HUES64 (cell line): ENCODE results near the gene RPS6KA6.

Experiments
- H3K27ac ChIP-seq: 2 replicates; pipeline ENCODE4 v1.7.0; 2013; ENCODE audit warnings: low read depth, low read length, inconsistent platforms
- H3K27me3 ChIP-seq: 2 replicates; pipeline ENCODE4 v1.6.1; 2013; ENCODE audit warnings: mild to moderate bottlenecking, low read length; ENCODE audit not compliant: insufficient read depth
- H3K36me3 ChIP-seq: 2 replicates; pipeline ENCODE4 v1.6.1; 2013; ENCODE audit warnings: mild to moderate bottlenecking, low read length; ENCODE audit not compliant: insufficient read depth
- H3K4me1 ChIP-seq: 2 replicates; pipeline ENCODE4 v1.6.1; 2013; ENCODE audit warnings: mild to moderate bottlenecking, low read length, moderate library complexity; ENCODE audit not compliant: insufficient read depth
- H3K4me3 ChIP-seq: 2 replicates; pipeline ENCODE4 v1.5.1; 2013; ENCODE audit warnings: mild to moderate bottlenecking, low read length, moderate library complexity
- H3K9ac ChIP-seq: 2 replicates; pipeline ENCODE4 v1.6.1; 2013; ENCODE audit warnings: mild to moderate bottlenecking, low read depth, low read length
- H3K9me3 ChIP-seq: 2 replicates; pipeline ENCODE4 v1.6.1; 2013; ENCODE audit warnings: low read depth, low read length; ENCODE audit not compliant: insufficient read depth
- WGBS: fragments of 150-250, 120-280 bp; methylation state at CpG from one replicate; pipeline ENCODE4 v1.1.7; 2013; ENCODE audit warnings: missing lambda C conversion rate; 5-methylcytosine and 5-hydroxymethylcytosine counted together

RPS6KA6 gene

GRCh38 chrX:84192006-84192405 is 4.0 kb upstream of the RPS6KA6 start:
- no peaks in the 10 kb centered on the region for H3K9me3 ChIP-seq
- H3K4me1 ChIP-seq: no peaks in the 10 kb centered on the region
- H3K36me3 ChIP-seq: no peaks in the 10 kb centered on the region
- H3K9ac ChIP-seq: no peak overlapping the region
- WGBS: no CpG with 5 or more reads among the region's 1 CpG
- H3K27ac ChIP-seq: no peak overlapping the region
- no peak overlapping the region for H3K4me3 ChIP-seq
- no peaks in the 10 kb centered on the region for H3K27me3 ChIP-seq

- 0 out of 2 replicates have a peak overlapping the region, but pooled peaks have one; percentile 89 for H3K4me3 ChIP-seq
- no peak overlapping the region for H3K27ac ChIP-seq
- WGBS: 86% methylated on average over 6 of the region's 6 CpGs
- no peaks in the 10 kb centered on the region for H3K27me3 ChIP-seq
- no peaks in the 10 kb centered on the region for H3K36me3 ChIP-seq
- no peaks in the 10 kb centered on the region for H3K4me1 ChIP-seq
- no peak overlapping the region for H3K9ac ChIP-seq
- H3K9me3 ChIP-seq: no peaks in the 10 kb centered on the region
Measured at GRCh38 chrX:84189125-84189524, 1.1 kb upstream of the RPS6KA6 start.

GRCh38 chrX:84188320-84188834 is 378 bp upstream of the RPS6KA6 start:
- 3% methylated on average over 18 of the region's 19 CpGs for WGBS
- Histone ChIP-seq H3K36me3 (no peaks in the 10 kb centered on the region), H3K9ac (no peak overlapping the region), H3K4me3 (peak overlapping the region; percentile 89), H3K9me3 (no peaks in the 10 kb centered on the region), H3K27me3 (no peaks in the 10 kb centered on the region), H3K27ac (no peak overlapping the region), H3K4me1 (no peaks in the 10 kb centered on the region)

- Histone ChIP-seq H3K4me1 (no peaks in the 10 kb centered on the region), H3K4me3 (peak overlapping the region; percentile 89), H3K36me3 (no peaks in the 10 kb centered on the region), H3K27ac (no peak overlapping the region), H3K27me3 (no peaks in the 10 kb centered on the region), H3K9me3 (no peaks in the 10 kb centered on the region), H3K9ac (peak overlapping the region; percentile 52)
- 3% methylated on average over 25 of the region's 28 CpGs for WGBS
Measured at GRCh38 chrX:84186603-84187532, 1.1 kb downstream of the RPS6KA6 start.

GRCh38 chrX:84182516-84182915 is 5.5 kb downstream of the RPS6KA6 start:
- WGBS: 100% methylated on average over 2 of the region's 2 CpGs
- Histone ChIP-seq H3K36me3 (no peaks in the 10 kb centered on the region), H3K4me1 (no peaks in the 10 kb centered on the region), H3K4me3 (no peak overlapping the region), H3K27me3 (no peaks in the 10 kb centered on the region), H3K27ac (no peak overlapping the region), H3K9ac (no peak overlapping the region), H3K9me3 (no peaks in the 10 kb centered on the region)

GRCh38 chrX:84175958-84176357 is 12.0 kb downstream of the RPS6KA6 start:
- Histone ChIP-seq H3K4me1 (0 out of 2 replicates have a peak, but pooled peaks cover 7% of the 10 kb centered on the region), H3K27me3 (no peaks in the 10 kb centered on the region), H3K36me3 (no peaks in the 10 kb centered on the region), H3K9me3 (no peaks in the 10 kb centered on the region), H3K27ac (no peak overlapping the region), H3K4me3 (no peak overlapping the region), H3K9ac (no peak overlapping the region)

GRCh38 chrX:84175274-84175673 is 12.7 kb downstream of the RPS6KA6 start:
- H3K4me3 ChIP-seq: no peak overlapping the region
- WGBS: 82% methylated on average over 3 of the region's 3 CpGs
- no peak overlapping the region for H3K27ac ChIP-seq
- no peaks in the 10 kb centered on the region for H3K36me3 ChIP-seq
- H3K9me3 ChIP-seq: no peaks in the 10 kb centered on the region
- H3K9ac ChIP-seq: no peak overlapping the region
- H3K27me3 ChIP-seq: no peaks in the 10 kb centered on the region
- 0 out of 2 replicates have a peak, but pooled peaks cover 7% of the 10 kb centered on the region for H3K4me1 ChIP-seq

- Histone ChIP-seq H3K4me1 (0 out of 2 replicates have a peak, but pooled peaks cover 7% of the 10 kb centered on the region), H3K36me3 (no peaks in the 10 kb centered on the region), H3K27me3 (no peaks in the 10 kb centered on the region), H3K4me3 (no peak overlapping the region), H3K27ac (no peak overlapping the region), H3K9ac (no peak overlapping the region), H3K9me3 (no peaks in the 10 kb centered on the region)
- 100% methylated on average over 2 of the region's 2 CpGs for WGBS
Measured at GRCh38 chrX:84174348-84174747, 13.7 kb downstream of the RPS6KA6 start.

- Histone ChIP-seq H3K4me1 (0 out of 2 replicates have a peak, but pooled peaks cover 2% of the 10 kb centered on the region), H3K4me3 (no peak overlapping the region), H3K27ac (no peak overlapping the region), H3K27me3 (no peaks in the 10 kb centered on the region), H3K9me3 (no peaks in the 10 kb centered on the region), H3K9ac (no peak overlapping the region), H3K36me3 (no peaks in the 10 kb centered on the region)
- 81% methylated on average over 2 of the region's 2 CpGs for WGBS
Measured at GRCh38 chrX:84170931-84171330, 17.1 kb downstream of the RPS6KA6 start.

GRCh38 chrX:84168574-84168973 is 19.4 kb downstream of the RPS6KA6 start:
- no peaks in the 10 kb centered on the region for H3K27me3 ChIP-seq
- 100% methylated on average over 1 of the region's 2 CpGs for WGBS
- H3K9me3 ChIP-seq: no peaks in the 10 kb centered on the region
- H3K4me3 ChIP-seq: no peak overlapping the region
- no peaks in the 10 kb centered on the region for H3K4me1 ChIP-seq
- H3K9ac ChIP-seq: no peak overlapping the region
- no peak overlapping the region for H3K27ac ChIP-seq
- no peaks in the 10 kb centered on the region for H3K36me3 ChIP-seq

GRCh38 chrX:84168095-84168494 is 19.9 kb downstream of the RPS6KA6 start:
- H3K9ac ChIP-seq: no peak overlapping the region
- no peak overlapping the region for H3K4me3 ChIP-seq
- no peak overlapping the region for H3K27ac ChIP-seq
- no peaks in the 10 kb centered on the region for H3K27me3 ChIP-seq
- H3K4me1 ChIP-seq: no peaks in the 10 kb centered on the region
- no peaks in the 10 kb centered on the region for H3K36me3 ChIP-seq
- 66% methylated on average over 2 of the region's 2 CpGs for WGBS
- no peaks in the 10 kb centered on the region for H3K9me3 ChIP-seq
